GM06990 (cell line): ENCODE measurements around the gene EMC10.
"Not testable (repeated sequence)": the region's sequence is repeated elsewhere in the genome, so short reads cannot be mapped to it uniquely, and the experiment has no call there.

ENCODE experiments used
- DNase-seq: peaks from one replicate; pipeline ENCODE4 v3.0.0-alpha.2; 2011; ENCODE audit not compliant: insufficient read length; ENCODE audit errors: extremely low read depth
- H3K27me3 ChIP-seq: replicated peaks from 2 replicates; pipeline ENCODE4 v1.6.0; 2011; ENCODE audit warnings: low read length; ENCODE audit not compliant: control insufficient read depth, insufficient read depth
- H3K36me3 ChIP-seq: 2 replicates; pipeline ENCODE4 v1.5.1; 2011; ENCODE audit warnings: low read length; ENCODE audit not compliant: control insufficient read depth, insufficient read depth
- H3K4me3 ChIP-seq: replicated peaks from 2 replicates; pipeline ENCODE4 v1.5.1; 2011; ENCODE audit warnings: low read depth, mild to moderate bottlenecking, control low read depth, low read length
- CTCF ChIP-seq: IDR thresholded peaks from 2 replicates; pipeline ENCODE4 v1.5.1; 2011; ENCODE audit warnings: low read length, control low read depth, mild to moderate bottlenecking, inconsistent platforms; ENCODE audit not compliant: insufficient read depth, poor library complexity, severe bottlenecking

Gene EMC10

GRCh38 chr19:50466706-50467039 is 9.6 kb upstream of the EMC10 start:
- DNase-seq = no peak
- no peaks in the 10 kb centered on the region for H3K36me3 ChIP-seq
- H3K4me3 ChIP-seq = no peak overlapping the region
- no peak for TF ChIP-seq CTCF
- no peaks in the 10 kb centered on the region; the same call in 1 of the 2 replicates for H3K27me3 ChIP-seq

GRCh38 chr19:50467566-50467965 is 8.7 kb upstream of the EMC10 start:
- DNase-seq = no peak
- no peaks in the 10 kb centered on the region for H3K36me3 ChIP-seq
- no peak for TF ChIP-seq CTCF
- no peak overlapping the region for H3K4me3 ChIP-seq
- H3K27me3 ChIP-seq = no peaks in the 10 kb centered on the region; the same call in 1 of the 2 replicates

GRCh38 chr19:50468818-50469217 is 7.5 kb upstream of the EMC10 start:
- Histone ChIP-seq H3K36me3 (no peaks in the 10 kb centered on the region), H3K4me3 (no peak overlapping the region), H3K27me3 (no peaks in the 10 kb centered on the region; the same call in 1 of the 2 replicates)
- DNase-seq = no peak
- no peak for TF ChIP-seq CTCF

- H3K4me3 ChIP-seq, H3K27me3 ChIP-seq, H3K36me3 ChIP-seq, DNase-seq: not testable (repeated sequence)
These were observed 3.0 kb upstream of the EMC10 start for GRCh38 chr19:50473336-50473735.

GRCh38 chr19:50475101-50475568 is 1.2 kb upstream of the EMC10 start:
- Histone ChIP-seq H3K4me3 (no peak overlapping the region), H3K36me3 (peaks cover 16% of the 10 kb centered on the region), H3K27me3 (no peaks in the 10 kb centered on the region)
- DNase-seq = no peak
- no peak for TF ChIP-seq CTCF

- H3K27me3 ChIP-seq = no peaks in the 10 kb centered on the region
- peaks cover 20% of the 10 kb centered on the region for H3K36me3 ChIP-seq
- H3K4me3 ChIP-seq = no peak overlapping the region
- TF ChIP-seq CTCF = no peak
- no peak for DNase-seq
These were observed 527 bp upstream of the EMC10 start for GRCh38 chr19:50475736-50476223.
